ENCODE data around the gene SLC10A7. TPM values are rescaled to one million over a fixed set of nuclear protein-coding genes. Genes with fewer than 3 reads are reported as not detected.

Gene SLC10A7
- total and polyA plus RNA-seq, 2 donors (not counting 1 experiment from before 2014, with no cell fraction given) = 5.7 to 18.3 TPM

GRCh38 chr4:146450524-146450923 is 71.2 kb downstream of the SLC10A7 start:
- H3K36me3 ChIP-seq (replicated peaks in 1 of 2; ENCODE audit: control extremely low read depth in 1 of 2, control insufficient read depth in 1 of 2, extremely low read depth in 1 of 2, insufficient read depth in 2 of 2, low read length in 1 of 2) = no peaks in the 10 kb centered on the region
- no peak overlapping the region for H3K9ac ChIP-seq (ENCODE audit: low read length)
- H3K9me3 ChIP-seq (ENCODE audit: control extremely low read depth in 1 of 3, control insufficient read depth in 2 of 3, insufficient read depth in 1 of 3, low read length in 2 of 3) = peaks cover 0 to 5% (median 0%) of the 10 kb centered on the region in 3 donors
- no peaks in the 10 kb centered on the region for H4K20me1 ChIP-seq (ENCODE audit: control insufficient read depth, insufficient read depth, low read length, poor library complexity, severe bottlenecking)
- H3K4me3 Mint-ChIP-seq = no peak overlapping the region
- no peak for TF ChIP-seq EZH2 (IDR thresholded peaks at IDR 0.05; ENCODE audit: borderline replicate concordance, insufficient read depth, low read depth, low read length, poor library complexity, severe bottlenecking)
- no peak for TF ChIP-seq CTCF (IDR thresholded peaks at IDR 0.05)
- peak overlapping the region; percentile 32 for H3K4me2 ChIP-seq (replicated peaks; ENCODE audit: low read depth, low read length, poor library complexity, severe bottlenecking)
- H3K27ac Mint-ChIP-seq = no peak overlapping the region
- peaks cover 22% of the 10 kb centered on the region for H3K4me1 Mint-ChIP-seq
- H3K27me3 Mint-ChIP-seq = no peaks in the 10 kb centered on the region
- no peak for ATAC-seq (ENCODE audit: low read depth)
- H3K4me1 ChIP-seq (ENCODE audit: control insufficient read depth in 2 of 2, insufficient read depth in 2 of 2, low read length in 2 of 2) = peaks cover 3 to 7% of the 10 kb centered on the region in 2 donors
- peak overlapping the region in 1 of 2 donors; percentile 41 for H3K27ac ChIP-seq (ENCODE audit: low read length in 2 of 2)
- intact Hi-C loops (cut with micrococcal nuclease) = loop anchor here (10.0 kb wide), 1 partner anchor 74 kb away; the partner anchor contains the start of gene SLC10A7
- no peaks in the 10 kb centered on the region for H3K79me2 ChIP-seq (ENCODE audit: control insufficient read depth, insufficient read depth, low read length)
- POLR2A ChIA-PET = no interaction called here
- no peak for DNase-seq
- no peaks in the 10 kb centered on the region for H3K27me3 ChIP-seq (replicated peaks in 1 of 4; ENCODE audit: control extremely low read depth in 1 of 4, control insufficient read depth in 3 of 4, insufficient read depth in 4 of 4, low read length in 3 of 4)
- no peak overlapping the region for H2AFZ ChIP-seq (ENCODE audit: insufficient read depth, low read depth, low read length, poor library complexity, severe bottlenecking)
- no peak overlapping the region for H3K4me3 ChIP-seq (ENCODE audit: control extremely low read depth in 1 of 5, extremely low read depth in 1 of 5, insufficient read depth in 1 of 5, low read depth in 2 of 5, low read length in 4 of 5)
- CTCF ChIA-PET = no interaction called here
- H3K9me3 Mint-ChIP-seq (ENCODE audit: insufficient read depth) = no peaks in the 10 kb centered on the region

- intact Hi-C loops (cut with micrococcal nuclease) = no loop called here
- DNase-seq (no peak), ATAC-seq (ENCODE audit: low read depth) (no peak)
- Histone ChIP-seq H4K20me1 (ENCODE audit: control insufficient read depth, insufficient read depth, low read length, poor library complexity, severe bottlenecking) (no peaks in the 10 kb centered on the region), H3K9ac (ENCODE audit: low read length) (no peak overlapping the region), H3K4me3 (ENCODE audit: control extremely low read depth in 1 of 5, extremely low read depth in 1 of 5, insufficient read depth in 1 of 5, low read depth in 2 of 5, low read length in 4 of 5) (no peak overlapping the region), H3K36me3 (replicated peaks in 1 of 2; ENCODE audit: control extremely low read depth in 1 of 2, control insufficient read depth in 1 of 2, extremely low read depth in 1 of 2, insufficient read depth in 2 of 2, low read length in 1 of 2) (no peaks in the 10 kb centered on the region), H2AFZ (ENCODE audit: insufficient read depth, low read depth, low read length, poor library complexity, severe bottlenecking) (no peak overlapping the region), H3K27me3 (replicated peaks in 1 of 4; ENCODE audit: control extremely low read depth in 1 of 4, control insufficient read depth in 3 of 4, insufficient read depth in 4 of 4, low read length in 3 of 4) (no peaks in the 10 kb centered on the region), H3K9me3 (ENCODE audit: control extremely low read depth in 1 of 3, control insufficient read depth in 2 of 3, insufficient read depth in 1 of 3, low read length in 2 of 3) (peaks cover 0 to 5% (median 0%) of the 10 kb centered on the region in 3 donors), H3K27ac (ENCODE audit: low read length in 2 of 2) (no peak overlapping the region), H3K4me2 (replicated peaks; ENCODE audit: low read depth, low read length, poor library complexity, severe bottlenecking) (no peak overlapping the region), H3K4me1 (ENCODE audit: control insufficient read depth in 2 of 2, insufficient read depth in 2 of 2, low read length in 2 of 2) (peaks cover 3 to 7% of the 10 kb centered on the region in 2 donors), H3K79me2 (ENCODE audit: control insufficient read depth, insufficient read depth, low read length) (no peaks in the 10 kb centered on the region)
- ChIA-PET POLR2A (no interaction called here), CTCF (no interaction called here)
- peaks cover 20% of the 10 kb centered on the region for H3K4me1 Mint-ChIP-seq
- no peaks in the 10 kb centered on the region for H3K27me3 Mint-ChIP-seq
- H3K27ac Mint-ChIP-seq = no peak overlapping the region
- H3K9me3 Mint-ChIP-seq (ENCODE audit: insufficient read depth) = no peaks in the 10 kb centered on the region
- TF ChIP-seq CTCF (IDR thresholded peaks at IDR 0.05) (no peak), EZH2 (IDR thresholded peaks at IDR 0.05; ENCODE audit: borderline replicate concordance, insufficient read depth, low read depth, low read length, poor library complexity, severe bottlenecking) (no peak)
- WGBS (ENCODE audit: insufficient coverage) = no CpG with 5 or more reads among the region's 4 CpGs
- no peak overlapping the region for H3K4me3 Mint-ChIP-seq
Measured at GRCh38 chr4:146446555-146446954, 75.2 kb downstream of the SLC10A7 start.

Data from B cell (primary cell).